Fibroblast of skin of left biceps (primary cell): ENCODE data around the gene ASPSCR1.

Source experiments
- DNase-seq, 2 experiments: peaks; one replicate each; pipeline ENCODE4 v3.0.0-alpha.2; 2013; ENCODE audit warnings: low read depth in 2 of 2

ASPSCR1 gene, protein sequence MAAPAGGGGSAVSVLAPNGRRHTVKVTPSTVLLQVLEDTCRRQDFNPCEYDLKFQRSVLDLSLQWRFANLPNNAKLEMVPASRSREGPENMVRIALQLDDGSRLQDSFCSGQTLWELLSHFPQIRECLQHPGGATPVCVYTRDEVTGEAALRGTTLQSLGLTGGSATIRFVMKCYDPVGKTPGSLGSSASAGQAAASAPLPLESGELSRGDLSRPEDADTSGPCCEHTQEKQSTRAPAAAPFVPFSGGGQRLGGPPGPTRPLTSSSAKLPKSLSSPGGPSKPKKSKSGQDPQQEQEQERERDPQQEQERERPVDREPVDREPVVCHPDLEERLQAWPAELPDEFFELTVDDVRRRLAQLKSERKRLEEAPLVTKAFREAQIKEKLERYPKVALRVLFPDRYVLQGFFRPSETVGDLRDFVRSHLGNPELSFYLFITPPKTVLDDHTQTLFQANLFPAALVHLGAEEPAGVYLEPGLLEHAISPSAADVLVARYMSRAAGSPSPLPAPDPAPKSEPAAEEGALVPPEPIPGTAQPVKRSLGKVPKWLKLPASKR

GRCh38 chr17:81977211-81977808 is at the start of gene ASPSCR1:
Gene ASPSCR1, plus strand, starts transcription at chr17:81977629. Its CDS starts 18 bp downstream, at chr17:81977647.
- peak; percentile 76 to 77 for DNase-seq

DNA sequence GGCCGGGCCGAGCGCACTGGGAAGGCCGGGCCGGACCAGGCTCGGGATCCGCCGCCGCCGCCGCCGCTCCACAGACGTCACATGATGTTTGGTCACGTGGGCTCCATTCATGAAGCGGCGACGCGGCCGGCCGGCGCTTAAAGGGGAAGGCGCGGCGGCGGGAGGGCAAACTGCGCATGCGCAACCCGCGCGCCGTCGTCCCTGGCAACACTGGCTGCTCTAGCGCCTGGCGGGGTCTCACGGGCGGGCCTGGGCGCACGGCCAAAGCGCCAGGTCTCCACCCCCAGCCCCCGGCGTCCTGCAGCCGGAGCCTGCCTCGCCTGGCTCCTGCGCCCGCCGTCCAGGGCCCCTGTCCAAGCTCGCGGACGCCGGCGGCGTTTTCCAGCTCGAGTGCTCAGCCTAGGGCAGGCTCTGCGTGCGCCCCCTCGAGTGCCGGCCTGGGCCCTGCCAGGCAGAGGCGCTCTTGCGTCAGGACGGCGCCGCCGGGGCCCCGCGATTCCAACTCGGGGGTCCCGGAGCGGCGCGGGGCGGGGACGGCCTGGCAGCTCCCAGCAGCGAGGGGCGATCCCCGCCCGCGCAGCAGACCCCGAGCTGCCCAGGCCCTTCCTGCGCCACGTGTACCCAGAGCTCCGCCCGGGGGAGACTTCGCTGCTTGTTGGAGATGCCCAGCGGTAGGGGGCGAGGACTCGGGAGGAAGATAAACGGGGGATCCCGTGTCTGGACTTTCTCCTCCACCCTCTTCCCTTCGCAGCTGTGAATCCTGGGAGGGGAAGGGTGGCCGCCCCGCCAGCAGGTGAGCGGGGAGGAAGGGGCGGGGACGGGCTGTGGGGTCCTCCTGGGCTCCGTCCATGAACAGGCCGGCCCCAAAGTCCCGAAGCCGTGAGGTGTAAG is 49.5 kb upstream of the ASPSCR1 start, which contains the start of gene MAFG:
Gene MAFG, minus strand, starts transcription at position 83 of the 891 bp plus-strand sequence. CDS start 4,550 bp downstream, outside the sequence.
- DNase-seq: peak; percentile 85

DNA sequence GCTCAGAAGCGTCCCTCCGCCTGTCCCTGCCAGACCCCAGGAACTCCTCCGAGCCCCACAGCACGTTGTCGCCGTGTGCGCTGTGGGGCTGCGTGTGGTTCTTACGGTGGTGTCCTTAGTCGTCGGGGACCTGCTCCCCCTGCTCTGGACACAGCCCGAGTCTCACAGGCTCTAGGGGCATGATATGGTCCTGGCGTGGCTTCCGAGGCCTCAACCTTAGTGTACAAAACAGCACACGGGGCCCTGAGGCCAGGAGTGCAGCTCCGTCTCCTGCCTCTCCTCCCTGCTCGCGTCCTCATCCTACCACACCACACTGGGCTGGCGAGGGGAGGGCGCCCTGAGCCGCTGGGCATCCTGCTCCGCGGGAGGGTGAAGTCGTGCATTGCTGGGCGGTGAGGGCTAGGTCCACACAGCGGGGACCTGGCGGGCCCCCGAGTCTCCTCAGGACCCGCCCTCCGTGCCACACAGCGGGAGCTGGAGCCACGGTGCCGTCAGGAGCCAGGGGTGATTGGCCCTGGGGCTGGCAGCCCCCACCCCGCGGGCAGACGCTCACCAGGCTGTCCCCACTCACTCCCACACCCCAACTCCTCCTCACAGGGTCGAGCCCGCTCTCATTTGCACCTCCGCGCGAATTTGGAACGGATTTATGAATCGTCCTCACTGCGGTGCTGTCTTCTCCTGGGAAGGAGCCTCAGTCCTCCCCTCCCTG is 48.7 kb upstream of the ASPSCR1 start:
- DNase-seq: no peak

- no peak for DNase-seq
Measured at GRCh38 chr17:81929253-81930141, 47.9 kb upstream of the ASPSCR1 start.

DNA sequence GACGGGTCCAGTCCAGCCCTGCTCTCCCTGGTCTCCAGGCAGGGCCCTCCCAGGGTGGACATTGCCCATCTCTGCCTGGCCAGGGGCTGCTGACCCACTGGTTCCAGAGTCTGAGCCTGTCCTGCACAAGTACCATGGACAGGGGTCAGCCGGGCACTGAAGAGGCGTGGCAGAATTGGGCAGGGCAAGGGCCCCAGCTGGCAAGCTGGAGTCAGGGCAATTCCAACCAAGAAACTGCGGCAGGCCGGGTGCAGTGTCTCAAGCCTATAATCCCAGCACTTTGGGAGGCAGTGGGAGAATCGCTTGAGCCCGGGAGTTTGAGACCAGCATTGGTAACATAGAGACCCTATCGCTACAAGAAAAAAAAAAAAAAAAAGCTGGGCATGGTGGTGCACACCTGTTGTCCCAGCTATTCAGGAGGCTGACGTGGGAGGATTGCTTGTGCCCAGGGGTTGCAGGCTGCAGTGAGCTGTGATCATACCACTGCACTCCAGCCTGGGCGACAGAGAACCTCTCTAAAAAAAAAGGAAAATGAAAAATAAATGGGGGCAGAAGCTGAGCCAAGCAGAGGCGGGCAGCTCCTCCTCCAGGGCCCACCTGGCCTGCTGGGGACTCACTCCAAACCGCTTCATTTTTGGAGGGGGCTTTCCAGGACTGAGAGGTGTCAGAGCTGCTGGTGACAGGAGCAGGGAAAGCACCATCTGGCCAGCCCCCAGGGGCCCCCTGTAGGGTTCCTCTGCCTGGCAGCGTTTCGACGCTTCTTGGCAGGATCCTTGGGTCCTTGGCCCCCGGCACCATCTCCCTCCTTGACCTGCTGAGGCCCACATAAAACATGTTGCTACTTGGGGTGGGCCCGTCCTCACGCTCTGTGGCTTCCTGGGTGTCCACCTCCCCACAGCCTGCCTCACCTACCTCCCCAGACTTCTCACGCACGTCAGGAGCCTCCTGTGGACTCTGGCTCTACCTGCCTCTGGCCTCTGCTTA is 47.0 kb upstream of the ASPSCR1 start:
- no peak for DNase-seq

DNA sequence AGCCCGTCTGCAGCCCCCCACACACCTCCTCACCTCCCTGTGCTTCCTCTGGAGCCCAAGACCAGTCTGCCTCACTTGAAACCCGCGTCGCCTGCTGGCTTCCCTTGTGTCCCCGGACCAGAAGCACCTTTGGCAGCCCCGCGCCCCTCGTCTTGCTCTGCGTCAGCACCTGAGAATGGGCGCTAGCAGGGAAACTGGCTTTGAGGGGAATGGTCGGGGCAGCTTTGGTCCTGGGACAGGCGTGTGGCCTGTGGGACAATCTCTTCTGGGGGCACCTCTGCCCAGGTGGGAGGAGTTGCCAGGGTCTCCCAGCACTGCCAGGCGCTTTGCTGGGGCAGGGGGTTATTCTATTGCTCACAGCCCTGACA is 46.3 kb upstream of the ASPSCR1 start:
- no peak for DNase-seq

- DNase-seq: no peak
Measured at GRCh38 chr17:81931557-81932332, 45.7 kb upstream of the ASPSCR1 start.

DNA sequence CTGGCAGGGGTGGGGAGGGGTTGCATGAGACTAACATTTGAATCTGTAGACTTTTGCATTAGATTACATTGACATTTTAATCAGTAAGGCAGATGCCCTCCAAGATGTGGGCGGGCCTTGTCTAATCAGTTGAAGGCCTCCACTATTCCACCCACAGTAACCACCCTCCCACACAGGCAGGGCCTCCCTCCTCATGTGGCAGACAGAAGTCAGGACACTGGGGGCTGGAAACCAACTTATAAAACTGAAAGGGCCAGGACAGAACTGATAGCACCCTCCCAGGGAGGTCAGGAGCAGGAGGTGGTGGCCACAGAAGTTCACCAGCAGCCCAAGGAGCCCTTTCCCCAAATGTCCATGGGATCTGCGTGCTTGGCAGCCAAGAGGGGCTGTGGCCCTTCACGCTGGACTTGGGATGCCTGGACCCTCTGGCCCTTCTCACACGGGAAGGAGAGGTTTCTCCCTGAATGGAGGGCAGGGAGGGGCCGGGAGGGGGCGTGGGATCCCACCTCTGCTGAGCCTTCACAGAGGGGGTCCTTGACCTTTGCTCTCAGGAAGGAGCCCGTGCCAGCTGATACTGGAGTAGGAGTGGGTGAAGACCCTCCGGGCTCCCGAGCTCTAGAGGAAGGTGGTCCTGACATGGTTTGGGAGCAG is 45.0 kb upstream of the ASPSCR1 start:
- DNase-seq: no peak

DNA sequence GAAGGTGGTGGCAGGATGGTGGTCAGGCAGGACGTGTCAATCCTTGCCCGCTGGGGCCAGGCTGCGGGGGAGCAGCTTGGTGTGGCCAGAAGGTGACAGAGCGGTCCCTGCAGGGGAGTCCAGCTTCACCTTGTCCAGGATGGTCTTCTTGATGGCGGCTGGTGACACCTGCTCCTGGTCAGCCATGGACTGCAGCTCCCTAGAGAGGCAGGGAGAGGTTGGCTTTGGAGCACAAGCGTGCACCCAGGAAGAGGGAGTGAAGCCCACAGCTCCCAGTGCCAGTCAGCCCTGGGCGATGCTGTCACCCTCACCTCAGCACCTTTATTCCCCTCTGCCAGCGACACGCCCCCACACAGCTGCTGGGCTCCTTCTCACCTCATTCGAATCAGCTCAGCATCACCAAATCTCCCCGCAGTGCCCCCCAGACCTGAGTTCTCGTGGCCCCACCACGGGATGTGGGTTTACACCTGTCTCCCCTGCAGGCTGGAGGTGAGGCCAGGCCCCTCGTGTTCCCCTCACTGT is 44.2 kb upstream of the ASPSCR1 start:
- no peak for DNase-seq

GRCh38 chr17:81934098-81934757 is 43.2 kb upstream of the ASPSCR1 start:
- no peak for DNase-seq

DNA sequence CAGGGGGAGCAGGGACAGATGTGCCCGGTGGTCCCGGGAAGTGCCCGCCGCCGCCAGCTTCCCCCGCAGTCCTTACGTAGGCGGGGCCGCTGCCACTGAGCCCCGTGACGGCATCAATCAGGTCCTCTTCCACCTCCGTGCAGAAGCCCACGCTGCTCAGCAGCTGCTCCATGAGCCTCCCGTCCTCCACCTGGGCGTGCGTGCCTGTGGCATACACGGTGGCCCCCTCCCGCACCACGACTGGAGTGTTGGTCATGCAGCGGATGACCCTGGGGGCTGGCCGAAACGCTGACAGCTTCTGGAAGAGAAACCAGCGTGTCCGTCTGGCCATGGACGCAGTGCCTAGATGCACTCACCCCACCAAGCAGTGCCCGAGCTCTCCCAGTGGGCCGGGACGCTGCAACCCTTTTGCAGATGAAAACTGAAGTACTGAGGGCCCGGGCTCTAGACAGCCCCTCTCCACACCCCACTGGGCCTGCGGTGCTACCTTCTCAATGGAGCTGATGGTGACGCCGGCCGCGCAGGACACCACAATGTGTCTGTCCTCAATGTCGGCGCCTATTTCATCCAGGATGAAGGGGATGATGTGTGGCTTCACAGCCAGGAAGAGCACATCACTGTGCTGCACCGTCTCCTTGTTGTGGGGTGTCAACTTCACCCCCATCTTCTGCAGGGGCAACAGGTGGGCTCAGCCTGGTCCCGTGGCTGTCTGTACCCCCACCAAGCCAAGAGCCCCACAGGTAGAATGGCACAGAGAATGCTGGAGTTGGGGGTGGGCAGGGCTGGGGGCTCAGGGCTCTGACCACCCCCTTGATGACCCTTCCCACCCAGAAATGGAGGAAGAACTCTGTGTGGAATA is 42.4 kb upstream of the ASPSCR1 start:
- DNase-seq: no peak

DNA sequence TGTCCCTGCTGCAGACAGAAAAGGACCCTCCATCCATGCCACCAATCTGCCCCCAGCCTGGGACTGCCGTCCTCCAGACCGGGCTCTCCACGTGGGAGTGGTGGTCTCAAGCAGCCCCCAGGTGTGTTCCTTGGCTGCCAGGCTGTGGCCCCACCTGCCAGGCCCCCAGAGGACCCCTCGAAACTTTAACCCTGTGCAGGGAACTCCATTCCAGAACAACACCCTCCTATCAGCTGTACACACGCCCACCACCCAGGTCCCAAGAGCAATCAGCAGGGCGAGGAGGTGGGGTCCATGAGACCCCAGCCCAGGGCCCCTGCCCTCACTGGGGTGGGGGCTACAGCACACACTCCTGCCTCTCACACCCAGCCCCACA is 41.7 kb upstream of the ASPSCR1 start:
- no peak for DNase-seq

- no peak for DNase-seq
Measured at GRCh38 chr17:81939218-81939617, 38.2 kb upstream of the ASPSCR1 start.

DNA sequence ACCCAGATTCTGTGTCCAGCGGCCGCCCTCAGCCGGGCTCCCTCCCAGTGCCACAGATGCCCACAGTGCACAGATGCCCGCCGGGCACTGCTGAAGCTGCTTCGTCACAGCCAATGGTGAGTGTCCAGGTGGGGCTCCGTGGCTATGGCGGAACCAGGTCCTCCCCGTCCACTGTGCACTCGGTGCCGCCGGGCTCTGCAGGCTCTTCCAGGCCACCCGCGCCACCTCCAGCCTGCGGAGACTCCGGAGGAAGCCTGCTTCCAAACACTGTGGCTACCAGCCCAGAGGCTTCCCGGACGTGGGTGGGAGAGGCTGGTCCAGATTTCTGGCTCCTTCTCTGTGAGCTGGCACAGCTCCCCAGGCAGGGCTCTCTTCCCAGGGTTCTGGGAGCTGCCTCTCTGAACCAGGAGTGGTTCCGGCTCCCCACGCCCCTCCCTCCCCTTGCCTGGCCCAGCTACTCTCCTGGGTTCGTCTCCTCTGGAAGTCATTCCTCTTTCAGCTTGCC is 37.5 kb upstream of the ASPSCR1 start:
- DNase-seq: no peak

DNA sequence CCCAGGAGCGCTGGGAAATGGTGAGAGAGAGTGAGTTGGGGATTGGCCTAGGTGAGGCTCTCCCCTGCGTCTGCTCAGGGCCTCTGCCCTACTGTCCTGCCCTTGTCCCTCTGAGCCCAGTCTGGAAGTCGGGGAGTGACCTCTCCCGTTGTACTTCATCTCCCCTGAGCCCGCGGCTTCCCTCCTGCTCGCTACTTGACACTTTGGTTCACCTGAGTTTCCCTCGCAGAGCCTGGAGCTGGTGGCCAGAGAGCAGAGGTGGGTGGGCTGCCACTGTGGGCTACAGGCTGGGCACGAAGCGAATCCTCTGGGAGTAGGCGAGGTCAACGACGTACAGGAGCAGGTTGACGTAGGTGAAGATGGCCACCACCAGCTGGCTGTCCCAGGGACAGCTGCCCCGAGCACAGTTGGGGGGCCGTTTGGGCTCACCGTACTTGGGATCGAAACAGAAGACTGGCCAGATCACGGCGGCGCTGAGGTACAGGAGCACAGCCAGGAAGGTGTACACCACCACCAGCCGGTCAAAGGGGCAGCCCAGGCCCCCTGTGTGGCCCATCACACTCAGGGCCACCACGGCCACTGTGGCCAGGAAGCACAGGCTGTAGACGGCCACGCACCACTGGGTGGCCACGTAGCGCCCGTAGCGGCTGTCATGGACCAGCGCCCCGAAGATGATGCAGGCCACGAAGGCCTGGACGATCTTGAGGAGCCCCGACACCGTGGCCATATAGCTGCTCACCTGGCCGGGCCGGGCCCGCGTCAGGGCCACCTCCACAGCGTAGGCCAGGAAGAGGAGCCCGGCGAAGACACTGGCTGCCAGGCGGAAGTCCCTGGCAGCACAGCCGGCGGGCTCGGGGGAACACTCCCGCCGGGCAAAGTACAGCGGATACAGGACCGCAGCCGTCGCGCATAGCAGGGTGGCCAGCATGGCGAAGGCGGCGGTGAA is 36.6 kb upstream of the ASPSCR1 start:
- no peak for DNase-seq
